Erythroblast (primary cell): Measurements from ENCODE around the gene CALML3.

Experiments used
- GATA1 ChIP-seq: IDR thresholded peaks from 2 replicates; pipeline ENCODE4 v1.6.1; 2011; ENCODE audit warnings: low read depth, mild to moderate bottlenecking, control low read depth, low read length, moderate library complexity
- POLR2A ChIP-seq: IDR thresholded peaks from 2 replicates; pipeline ENCODE4 v1.6.1; 2011; ENCODE audit warnings: mild to moderate bottlenecking, low read length

DNA sequence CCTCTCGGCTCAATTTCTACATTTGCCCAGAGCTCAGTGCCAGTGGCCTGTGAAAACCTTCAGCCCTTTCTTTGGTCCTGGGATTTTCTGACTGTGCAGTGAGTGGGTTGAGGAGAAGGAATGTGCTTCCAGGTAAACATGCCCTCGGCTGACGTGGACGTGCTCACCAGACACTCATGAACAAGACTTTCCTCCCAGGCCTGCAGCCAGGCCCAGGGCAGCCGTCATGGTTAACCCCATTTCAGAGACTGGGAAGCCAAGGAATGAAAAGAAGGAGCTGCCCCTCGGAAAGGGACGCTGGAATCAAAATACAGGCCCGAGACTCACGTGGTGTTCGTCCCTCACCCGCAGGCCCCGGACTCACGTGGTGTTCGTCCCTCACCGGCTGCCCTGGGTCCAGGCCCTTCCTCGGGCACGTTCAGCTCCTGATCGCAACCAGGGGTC, 16.6 kb upstream of the CALML3 start:
- TF ChIP-seq POLR2A, result no peak
- no peak for TF ChIP-seq GATA1
